Tibial nerve (tissue), 4 donors: ENCODE measurements around the gene LRRC63.
"Not testable (repeated sequence)": the region's sequence is repeated elsewhere in the genome, so short reads cannot be mapped to it uniquely, and the experiment has no call there.

ENCODE experiments used
- EP300 ChIP-seq, 2 donors: sonication (generic); formaldehyde crosslinking; IDR thresholded peaks; one replicate each; pipeline ENCODE4 v1.6.1; 2017; ENCODE audit warnings: antibody characterized with exemption in 2 of 2, mild to moderate bottlenecking in 1 of 2
- TF ChIP-seq, protein P1 (sequence below), 5 experiments: fragments of 200-600 bp in 3 of 5; fragments of 450-650 bp in 2 of 5; sonication (generic) in 3 of 5; IDR thresholded peaks; one replicate each; pipeline ENCODE4 v1.5.1; 2016 to 2019; ENCODE audit warnings: antibody characterized with exemption in 5 of 5, mild to moderate bottlenecking in 3 of 5, moderate library complexity in 2 of 5

DNA sequence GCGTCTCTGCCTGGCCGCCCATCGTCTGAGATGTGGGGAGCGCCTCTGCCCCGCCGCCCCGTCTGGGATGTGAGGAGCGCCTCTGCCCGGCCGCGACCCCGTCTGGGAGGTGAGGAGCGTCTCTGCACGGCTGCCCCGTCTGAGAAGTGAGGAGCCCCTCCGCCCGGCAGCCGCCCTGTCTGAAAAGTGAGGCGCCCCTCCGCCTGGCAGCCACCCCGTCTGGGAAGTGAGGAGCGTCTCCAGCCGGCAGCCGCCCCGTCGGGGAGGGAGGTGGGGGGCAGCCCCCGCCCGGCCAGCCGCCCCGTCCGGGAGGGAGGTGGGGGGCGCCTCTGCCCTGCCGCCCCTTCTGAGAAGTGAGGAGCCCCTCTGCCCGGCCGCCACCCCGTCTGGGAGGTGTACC is 49.0 kb upstream of the LRRC63 start:
- TF ChIP-seq EP300 (IDR thresholded peaks at IDR 0.05) = not testable (repeated sequence)
- TF ChIP-seq, protein P1, sequence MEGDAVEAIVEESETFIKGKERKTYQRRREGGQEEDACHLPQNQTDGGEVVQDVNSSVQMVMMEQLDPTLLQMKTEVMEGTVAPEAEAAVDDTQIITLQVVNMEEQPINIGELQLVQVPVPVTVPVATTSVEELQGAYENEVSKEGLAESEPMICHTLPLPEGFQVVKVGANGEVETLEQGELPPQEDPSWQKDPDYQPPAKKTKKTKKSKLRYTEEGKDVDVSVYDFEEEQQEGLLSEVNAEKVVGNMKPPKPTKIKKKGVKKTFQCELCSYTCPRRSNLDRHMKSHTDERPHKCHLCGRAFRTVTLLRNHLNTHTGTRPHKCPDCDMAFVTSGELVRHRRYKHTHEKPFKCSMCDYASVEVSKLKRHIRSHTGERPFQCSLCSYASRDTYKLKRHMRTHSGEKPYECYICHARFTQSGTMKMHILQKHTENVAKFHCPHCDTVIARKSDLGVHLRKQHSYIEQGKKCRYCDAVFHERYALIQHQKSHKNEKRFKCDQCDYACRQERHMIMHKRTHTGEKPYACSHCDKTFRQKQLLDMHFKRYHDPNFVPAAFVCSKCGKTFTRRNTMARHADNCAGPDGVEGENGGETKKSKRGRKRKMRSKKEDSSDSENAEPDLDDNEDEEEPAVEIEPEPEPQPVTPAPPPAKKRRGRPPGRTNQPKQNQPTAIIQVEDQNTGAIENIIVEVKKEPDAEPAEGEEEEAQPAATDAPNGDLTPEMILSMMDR (IDR thresholded peaks at IDR 0.05) = not testable (repeated sequence)
